ENCODE results near the gene SSTR3. TPM values are rescaled to one million over a fixed set of nuclear protein-coding genes. Genes with fewer than 3 reads are reported as not detected.
A peak's percentile ranks its signal among the peaks of the same experiment; 100 is the strongest.

The SSTR3 gene
- total and polyA plus RNA-seq, 9 of the 15 experiments (the other 6 are each of a cell fraction or from before 2014, with no cell fraction given) = 0.03 TPM; not detected in 8

DNA sequence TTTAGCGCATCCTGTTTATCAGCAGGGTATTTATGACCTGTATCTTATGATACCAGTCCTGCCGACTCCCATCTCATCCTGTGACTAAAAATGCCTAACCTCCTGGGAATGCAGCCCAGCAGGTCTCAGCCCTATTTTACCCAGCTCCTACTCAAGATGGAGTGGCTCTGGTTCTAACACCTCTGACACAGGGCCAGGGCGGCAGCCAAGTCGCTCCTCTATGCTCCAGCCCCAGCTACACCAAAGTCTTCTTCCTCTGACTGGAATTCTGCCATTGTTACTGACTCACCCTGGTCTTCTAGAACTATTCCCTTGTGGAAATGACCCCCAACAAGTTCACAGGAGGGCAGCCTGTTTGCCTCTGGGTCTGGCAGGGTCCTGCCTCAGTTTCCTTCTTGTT is 16.4 kb downstream of the SSTR3 start (continued):
- TF ChIP-seq SAFB2 (IDR thresholded peaks at IDR 0.05; ENCODE audit: borderline replicate concordance, low read depth, low read length, severe bottlenecking) (no peak), KDM5B (IDR thresholded peaks at IDR 0.05; ENCODE audit: insufficient replicate concordance, low read depth, low read length) (no peak), HMG20A (CRISPR knock-in tag; conservative IDR thresholded peaks at IDR 0.05) (no peak), MIER1 (IDR thresholded peaks at IDR 0.05; ENCODE audit: low read depth) (no peak), NR4A1 (CRISPR knock-in tag; IDR thresholded peaks at IDR 0.05) (no peak), NR4A1 (tag; IDR thresholded peaks at IDR 0.05) (peak; percentile 56; the same call in 1 of the 2 replicates), ZNF311 (CRISPR knock-in tag; IDR thresholded peaks at IDR 0.05) (0 out of 2 replicates have a peak, but pooled peaks have one; percentile 38), GTF2F1 (IDR thresholded peaks at IDR 0.05; ENCODE audit: low read depth, low read length) (no peak), GATAD2A (IDR thresholded peaks at IDR 0.05) (no peak), E2F3 (CRISPR knock-in tag; IDR thresholded peaks at IDR 0.05) (peak; percentile 44; the same call in 1 of the 2 replicates), DMBX1 (CRISPR knock-in tag; IDR thresholded peaks at IDR 0.05; ENCODE audit: borderline replicate concordance) (0 out of 2 replicates have a peak, but pooled peaks have one; percentile 50), SMARCC2 (IDR thresholded peaks at IDR 0.05; ENCODE audit: low read depth) (no peak), ZNF766 (CRISPR knock-in tag; conservative IDR thresholded peaks at IDR 0.05) (0 out of 2 replicates have a peak, but pooled peaks have one; percentile 44), ZBTB17 (CRISPR knock-in tag; IDR thresholded peaks at IDR 0.05) (0 out of 2 replicates have a peak, but pooled peaks have one; percentile 43), BCL6 (CRISPR knock-in tag; IDR thresholded peaks at IDR 0.05) (peak; percentile 65; the same call in 1 of the 2 replicates), ZNF175 (CRISPR knock-in tag; IDR thresholded peaks at IDR 0.05; ENCODE audit: low read depth) (peak; percentile 32; the same call in 1 of the 2 replicates), CBX8 (IDR thresholded peaks at IDR 0.05; ENCODE audit: borderline replicate concordance, extremely low read depth, low read depth, low read length, poor library complexity, severe bottlenecking) (no peak), HMG20B (CRISPR knock-in tag; IDR thresholded peaks at IDR 0.05) (no peak)
- TF ChIP-seq, protein P1, sequence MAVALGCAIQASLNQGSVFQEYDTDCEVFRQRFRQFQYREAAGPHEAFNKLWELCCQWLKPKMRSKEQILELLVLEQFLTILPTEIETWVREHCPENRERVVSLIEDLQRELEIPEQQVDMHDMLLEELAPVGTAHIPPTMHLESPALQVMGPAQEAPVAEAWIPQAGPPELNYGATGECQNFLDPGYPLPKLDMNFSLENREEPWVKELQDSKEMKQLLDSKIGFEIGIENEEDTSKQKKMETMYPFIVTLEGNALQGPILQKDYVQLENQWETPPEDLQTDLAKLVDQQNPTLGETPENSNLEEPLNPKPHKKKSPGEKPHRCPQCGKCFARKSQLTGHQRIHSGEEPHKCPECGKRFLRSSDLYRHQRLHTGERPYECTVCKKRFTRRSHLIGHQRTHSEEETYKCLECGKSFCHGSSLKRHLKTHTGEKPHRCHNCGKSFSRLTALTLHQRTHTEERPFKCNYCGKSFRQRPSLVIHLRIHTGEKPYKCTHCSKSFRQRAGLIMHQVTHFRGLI (CRISPR knock-in tag; IDR thresholded peaks at IDR 0.05) = 0 out of 2 replicates have a peak, but pooled peaks have one; percentile 55
- TF ChIP-seq, protein P2, sequence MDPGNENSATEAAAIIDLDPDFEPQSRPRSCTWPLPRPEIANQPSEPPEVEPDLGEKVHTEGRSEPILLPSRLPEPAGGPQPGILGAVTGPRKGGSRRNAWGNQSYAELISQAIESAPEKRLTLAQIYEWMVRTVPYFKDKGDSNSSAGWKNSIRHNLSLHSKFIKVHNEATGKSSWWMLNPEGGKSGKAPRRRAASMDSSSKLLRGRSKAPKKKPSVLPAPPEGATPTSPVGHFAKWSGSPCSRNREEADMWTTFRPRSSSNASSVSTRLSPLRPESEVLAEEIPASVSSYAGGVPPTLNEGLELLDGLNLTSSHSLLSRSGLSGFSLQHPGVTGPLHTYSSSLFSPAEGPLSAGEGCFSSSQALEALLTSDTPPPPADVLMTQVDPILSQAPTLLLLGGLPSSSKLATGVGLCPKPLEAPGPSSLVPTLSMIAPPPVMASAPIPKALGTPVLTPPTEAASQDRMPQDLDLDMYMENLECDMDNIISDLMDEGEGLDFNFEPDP (CRISPR knock-in tag; IDR thresholded peaks at IDR 0.05) = no peak
- TF ChIP-seq, protein P3, sequence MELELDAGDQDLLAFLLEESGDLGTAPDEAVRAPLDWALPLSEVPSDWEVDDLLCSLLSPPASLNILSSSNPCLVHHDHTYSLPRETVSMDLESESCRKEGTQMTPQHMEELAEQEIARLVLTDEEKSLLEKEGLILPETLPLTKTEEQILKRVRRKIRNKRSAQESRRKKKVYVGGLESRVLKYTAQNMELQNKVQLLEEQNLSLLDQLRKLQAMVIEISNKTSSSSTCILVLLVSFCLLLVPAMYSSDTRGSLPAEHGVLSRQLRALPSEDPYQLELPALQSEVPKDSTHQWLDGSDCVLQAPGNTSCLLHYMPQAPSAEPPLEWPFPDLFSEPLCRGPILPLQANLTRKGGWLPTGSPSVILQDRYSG (tag; conservative IDR thresholded peaks at IDR 0.05; ENCODE audit: low read depth) = 0 out of 2 replicates have a peak, but pooled peaks have one; percentile 37
- TF ChIP-seq, protein P4, sequence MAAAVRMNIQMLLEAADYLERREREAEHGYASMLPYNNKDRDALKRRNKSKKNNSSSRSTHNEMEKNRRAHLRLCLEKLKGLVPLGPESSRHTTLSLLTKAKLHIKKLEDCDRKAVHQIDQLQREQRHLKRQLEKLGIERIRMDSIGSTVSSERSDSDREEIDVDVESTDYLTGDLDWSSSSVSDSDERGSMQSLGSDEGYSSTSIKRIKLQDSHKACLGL (CRISPR knock-in tag; IDR thresholded peaks at IDR 0.05; ENCODE audit: borderline replicate concordance, poor library complexity, severe bottlenecking) = no peak

Measured in K562 (cell line).